GM12878 (cell line): ENCODE measurements around the gene DGKI.

Experiments
- CREM ChIP-seq: IDR thresholded peaks from 2 replicates; pipeline ENCODE4 v1.6.1; 2014; ENCODE audit warnings: antibody characterized with exemption, low read depth
- EGR1 ChIP-seq, 2 experiments: IDR thresholded peaks; 1 replicate in 1 of 2; 2 replicates in 1 of 2; pipeline ENCODE4 v1.6.1; 2011 to 2012; ENCODE audit warnings: low read depth in 2 of 2, low read length in 2 of 2, borderline replicate concordance in 1 of 2, mild to moderate bottlenecking in 1 of 2, moderate library complexity in 1 of 2
- EZH2 ChIP-seq: IDR thresholded peaks from 2 replicates; pipeline ENCODE4 v1.6.1; 2012; ENCODE audit warnings: low read depth, mild to moderate bottlenecking, control low read depth, inconsistent platforms, low read length, borderline replicate concordance; ENCODE audit not compliant: control insufficient read depth
- IKZF2 ChIP-seq, 2 experiments: fragments of 450-650 bp; IDR thresholded peaks; 2 replicates each; pipeline ENCODE4 v1.6.1; 2017; ENCODE audit warnings: mild to moderate bottlenecking in 2 of 2, moderate library complexity in 2 of 2
- MTA3 ChIP-seq: IDR thresholded peaks from 2 replicates; pipeline ENCODE4 v1.6.1; 2012; ENCODE audit warnings: low read length, inconsistent platforms, borderline replicate concordance
- MXI1 ChIP-seq: fragments of 150-350 bp; IDR thresholded peaks from 2 replicates; pipeline ENCODE4 v1.6.1; 2011; ENCODE audit warnings: low read depth, mild to moderate bottlenecking, inconsistent platforms, low read length, improper control_type of control experiment
- NFYB ChIP-seq: IDR thresholded peaks from 2 replicates; pipeline ENCODE4 v1.6.1; 2011; ENCODE audit warnings: low read depth, mild to moderate bottlenecking, low read length, improper control_type of control experiment, moderate library complexity; ENCODE audit not compliant: insufficient read depth
- POLR2AphosphoS5 ChIP-seq: IDR thresholded peaks from 2 replicates; pipeline ENCODE4 v1.6.1; 2011; ENCODE audit warnings: mild to moderate bottlenecking, low read length, inconsistent platforms
- TCF3 ChIP-seq: IDR thresholded peaks from 2 replicates; pipeline ENCODE4 v1.6.1; 2012; ENCODE audit warnings: low read depth, mild to moderate bottlenecking, low read length, borderline replicate concordance; ENCODE audit not compliant: insufficient read depth
- TCF7 ChIP-seq: IDR thresholded peaks from 2 replicates; pipeline ENCODE4 v1.6.1; 2014; ENCODE audit warnings: antibody characterized with exemption, borderline replicate concordance
- USF2 ChIP-seq: IDR thresholded peaks from 2 replicates; pipeline ENCODE4 v1.6.1; 2011; ENCODE audit warnings: low read depth, low read length, improper control_type of control experiment, borderline replicate concordance
- YY1 ChIP-seq: IDR thresholded peaks from 2 replicates; pipeline ENCODE4 v1.6.1; 2011; ENCODE audit warnings: low read depth, mild to moderate bottlenecking, low read length
- TF ChIP-seq, protein P1 (sequence below), 3 experiments: IDR thresholded peaks in 2 of 3; conservative IDR thresholded peaks in 1 of 3; 2 replicates each; pipeline ENCODE4 v1.5.1; 2011; ENCODE audit warnings: low read depth in 3 of 3, low read length in 3 of 3, mild to moderate bottlenecking in 3 of 3, control low read depth in 2 of 3, moderate library complexity in 2 of 3, inconsistent platforms in 1 of 3, mixed read lengths in 1 of 3; ENCODE audit not compliant: control insufficient read depth in 2 of 3, insufficient read depth in 1 of 3; ENCODE audit errors: extremely low read depth in 1 of 3

- no peak for TF ChIP-seq TCF7
- no peak for TF ChIP-seq MTA3
- TF ChIP-seq CREM: no peak
- TF ChIP-seq NFYB: no peak
- TF ChIP-seq, protein P1, sequence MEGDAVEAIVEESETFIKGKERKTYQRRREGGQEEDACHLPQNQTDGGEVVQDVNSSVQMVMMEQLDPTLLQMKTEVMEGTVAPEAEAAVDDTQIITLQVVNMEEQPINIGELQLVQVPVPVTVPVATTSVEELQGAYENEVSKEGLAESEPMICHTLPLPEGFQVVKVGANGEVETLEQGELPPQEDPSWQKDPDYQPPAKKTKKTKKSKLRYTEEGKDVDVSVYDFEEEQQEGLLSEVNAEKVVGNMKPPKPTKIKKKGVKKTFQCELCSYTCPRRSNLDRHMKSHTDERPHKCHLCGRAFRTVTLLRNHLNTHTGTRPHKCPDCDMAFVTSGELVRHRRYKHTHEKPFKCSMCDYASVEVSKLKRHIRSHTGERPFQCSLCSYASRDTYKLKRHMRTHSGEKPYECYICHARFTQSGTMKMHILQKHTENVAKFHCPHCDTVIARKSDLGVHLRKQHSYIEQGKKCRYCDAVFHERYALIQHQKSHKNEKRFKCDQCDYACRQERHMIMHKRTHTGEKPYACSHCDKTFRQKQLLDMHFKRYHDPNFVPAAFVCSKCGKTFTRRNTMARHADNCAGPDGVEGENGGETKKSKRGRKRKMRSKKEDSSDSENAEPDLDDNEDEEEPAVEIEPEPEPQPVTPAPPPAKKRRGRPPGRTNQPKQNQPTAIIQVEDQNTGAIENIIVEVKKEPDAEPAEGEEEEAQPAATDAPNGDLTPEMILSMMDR (IDR thresholded peaks at IDR 0.05 in 2 of 3, conservative IDR thresholded peaks at IDR 0.05 in 1 of 3; ENCODE audit: control insufficient read depth in 2 of 3, extremely low read depth in 1 of 3, insufficient read depth in 1 of 3, low read depth in 3 of 3, low read length in 3 of 3): no peak
- TF ChIP-seq EZH2: no peak
- no peak for TF ChIP-seq EGR1 (IDR thresholded peaks at IDR 0.05; ENCODE audit: borderline replicate concordance in 1 of 2, low read depth in 2 of 2, low read length in 2 of 2)
- TF ChIP-seq YY1: no peak
- no peak for TF ChIP-seq POLR2AphosphoS5
- TF ChIP-seq TCF3: no peak
- TF ChIP-seq MXI1: no peak
- no peak for TF ChIP-seq IKZF2 (IDR thresholded peaks at IDR 0.05)
- TF ChIP-seq USF2: no peak
Observed at GRCh38 chr7:137546009-137546408, 300.8 kb downstream of the DGKI start.
